ENCODE measurements around the gene LRRC66.

Gene LRRC66

DNA sequence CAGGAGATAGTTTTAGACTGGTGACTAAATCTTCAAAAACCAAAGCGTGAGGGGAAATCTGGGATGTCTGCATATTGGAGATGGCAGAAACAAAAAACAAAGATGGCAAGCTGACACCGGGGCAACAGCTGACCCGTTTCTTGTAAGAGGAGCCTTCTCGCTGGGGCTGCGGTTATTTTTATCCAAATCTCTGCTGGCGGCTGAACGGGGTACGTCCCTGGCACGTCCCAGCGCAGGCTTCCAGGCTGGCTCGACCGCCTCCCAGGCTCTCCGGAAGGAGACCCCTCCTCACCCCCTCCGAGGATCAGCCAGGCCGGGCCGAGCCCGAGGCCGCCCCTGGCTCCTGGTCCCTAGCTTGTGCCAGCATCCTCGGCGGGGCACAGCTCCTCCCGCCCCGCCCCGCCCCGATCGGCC is 17.5 kb upstream of the LRRC66 start:
- peak overlapping the region; percentile 74 for H3K4me3 ChIP-seq (ENCODE audit: low read depth, low read length)
- DNase-seq (ENCODE audit: low read depth) = no peak
- TF ChIP-seq, protein P1, sequence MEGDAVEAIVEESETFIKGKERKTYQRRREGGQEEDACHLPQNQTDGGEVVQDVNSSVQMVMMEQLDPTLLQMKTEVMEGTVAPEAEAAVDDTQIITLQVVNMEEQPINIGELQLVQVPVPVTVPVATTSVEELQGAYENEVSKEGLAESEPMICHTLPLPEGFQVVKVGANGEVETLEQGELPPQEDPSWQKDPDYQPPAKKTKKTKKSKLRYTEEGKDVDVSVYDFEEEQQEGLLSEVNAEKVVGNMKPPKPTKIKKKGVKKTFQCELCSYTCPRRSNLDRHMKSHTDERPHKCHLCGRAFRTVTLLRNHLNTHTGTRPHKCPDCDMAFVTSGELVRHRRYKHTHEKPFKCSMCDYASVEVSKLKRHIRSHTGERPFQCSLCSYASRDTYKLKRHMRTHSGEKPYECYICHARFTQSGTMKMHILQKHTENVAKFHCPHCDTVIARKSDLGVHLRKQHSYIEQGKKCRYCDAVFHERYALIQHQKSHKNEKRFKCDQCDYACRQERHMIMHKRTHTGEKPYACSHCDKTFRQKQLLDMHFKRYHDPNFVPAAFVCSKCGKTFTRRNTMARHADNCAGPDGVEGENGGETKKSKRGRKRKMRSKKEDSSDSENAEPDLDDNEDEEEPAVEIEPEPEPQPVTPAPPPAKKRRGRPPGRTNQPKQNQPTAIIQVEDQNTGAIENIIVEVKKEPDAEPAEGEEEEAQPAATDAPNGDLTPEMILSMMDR (IDR thresholded peaks at IDR 0.05; ENCODE audit: low read depth, low read length, missing control alignments) = no peak
- in situ Hi-C loops (cut with HindIII; ENCODE audit: low sequenced_read_pairs) = no loop called here

DNA sequence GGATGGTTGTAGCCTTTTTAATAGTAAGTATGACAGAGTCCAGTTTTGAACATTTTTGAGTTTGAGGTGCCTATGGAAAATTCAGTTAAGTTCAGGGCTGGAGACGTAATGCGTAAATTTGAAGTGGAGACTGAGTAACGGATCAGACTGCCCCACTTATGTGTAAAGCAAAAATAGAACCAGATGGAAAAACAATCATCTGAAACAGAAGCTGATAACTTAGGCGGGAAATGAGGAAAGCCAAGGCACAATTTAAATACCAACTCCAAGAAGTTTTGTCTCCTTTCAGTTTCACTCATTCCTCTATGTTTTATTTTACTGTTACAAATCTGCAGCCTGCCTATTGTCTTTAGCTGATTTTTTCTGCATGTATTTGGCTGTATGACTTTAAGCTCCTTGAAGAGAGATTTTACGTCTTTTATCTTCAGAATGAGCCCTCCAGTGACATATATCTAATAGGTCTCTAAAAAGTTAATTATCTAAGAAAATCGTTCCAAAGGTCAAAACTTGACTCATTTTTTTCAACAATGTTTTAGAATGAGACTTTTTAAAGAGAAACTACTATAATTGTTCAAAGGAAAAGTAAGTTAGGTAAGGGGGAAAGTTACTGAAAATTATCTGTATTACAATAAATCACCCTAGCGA is 16.8 kb upstream of the LRRC66 start:
- in situ Hi-C loops (cut with HindIII; ENCODE audit: low sequenced_read_pairs) = no loop called here
- TF ChIP-seq, protein P1 (IDR thresholded peaks at IDR 0.05; ENCODE audit: low read depth, low read length, missing control alignments) = no peak
- no peak for DNase-seq (ENCODE audit: low read depth)
- peak overlapping the region; percentile 74 for H3K4me3 ChIP-seq (ENCODE audit: low read depth, low read length)

DNA sequence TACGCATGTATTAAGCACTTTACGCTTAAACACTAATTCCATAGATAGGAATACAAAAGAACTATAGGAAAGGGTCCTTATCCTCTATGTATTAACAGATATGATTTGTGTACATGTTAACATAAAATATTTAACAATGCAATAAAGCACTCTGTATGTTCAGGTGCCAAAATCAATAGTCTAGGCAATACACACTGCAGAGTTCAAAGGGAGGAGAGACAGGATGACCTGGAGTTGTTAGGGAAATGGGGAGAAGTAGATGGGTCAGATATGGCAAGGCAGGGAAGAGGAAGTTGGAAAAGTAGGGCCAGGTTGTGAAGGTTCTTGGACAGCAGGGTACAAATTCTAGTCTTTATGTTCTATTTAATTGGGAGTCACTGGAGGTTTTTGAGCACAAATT is 15.0 kb upstream of the LRRC66 start:
- in situ Hi-C loops (cut with HindIII; ENCODE audit: low sequenced_read_pairs) = no loop called here
- TF ChIP-seq, protein P1 (IDR thresholded peaks at IDR 0.05; ENCODE audit: low read depth, low read length, missing control alignments) = no peak
- no peak for DNase-seq (ENCODE audit: low read depth)
- H3K4me3 ChIP-seq (ENCODE audit: low read depth, low read length) = no peak overlapping the region

DNA sequence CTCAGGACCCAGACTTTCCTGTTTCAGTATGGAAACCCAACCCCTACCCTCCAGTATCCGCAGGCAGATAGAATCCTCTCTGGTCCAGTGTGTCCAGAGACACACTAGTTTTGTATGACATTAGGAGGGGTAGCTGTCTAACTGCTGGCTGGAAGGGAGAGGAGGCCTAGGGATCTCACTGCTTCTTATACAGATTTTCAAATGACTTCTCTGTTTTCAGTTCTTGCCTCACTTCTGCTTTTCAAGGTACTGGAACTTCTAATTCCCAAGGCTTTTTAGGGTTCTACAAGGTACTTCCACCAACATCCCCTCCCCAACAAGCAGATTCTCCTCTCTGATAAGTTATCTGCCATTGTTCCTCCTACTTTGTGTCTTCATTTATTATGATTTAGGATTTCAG is 11.8 kb upstream of the LRRC66 start:
- in situ Hi-C loops (cut with HindIII; ENCODE audit: low sequenced_read_pairs) = no loop called here
- H3K4me3 ChIP-seq (ENCODE audit: low read depth, low read length) = no peak overlapping the region
- no peak for DNase-seq (ENCODE audit: low read depth)
- TF ChIP-seq, protein P1 (IDR thresholded peaks at IDR 0.05; ENCODE audit: low read depth, low read length, missing control alignments) = no peak

DNA sequence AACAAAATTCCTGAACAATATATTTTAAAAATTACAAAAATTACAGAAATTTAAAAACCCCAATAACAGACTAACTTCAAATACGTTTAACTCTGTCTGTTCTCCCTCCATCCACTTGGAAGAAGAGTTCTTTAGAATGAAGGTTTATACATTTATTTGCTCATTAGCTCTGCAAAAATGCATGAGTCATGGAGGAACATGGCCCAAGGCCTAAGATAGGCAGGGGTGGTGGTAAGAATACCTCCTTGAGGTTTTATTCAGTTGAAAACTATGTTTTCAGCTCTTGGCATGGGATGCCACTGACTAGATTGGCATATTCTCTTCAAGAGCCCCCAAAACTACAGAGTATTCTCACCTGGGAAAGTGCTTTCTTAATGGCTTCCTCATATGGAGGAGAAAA is 8.8 kb upstream of the LRRC66 start:
- TF ChIP-seq, protein P1 (IDR thresholded peaks at IDR 0.05; ENCODE audit: low read depth, low read length, missing control alignments) = no peak
- H3K4me3 ChIP-seq (ENCODE audit: low read depth, low read length) = no peak overlapping the region
- in situ Hi-C loops (cut with HindIII; ENCODE audit: low sequenced_read_pairs) = no loop called here
- DNase-seq (ENCODE audit: low read depth) = peak; percentile 62

DNA sequence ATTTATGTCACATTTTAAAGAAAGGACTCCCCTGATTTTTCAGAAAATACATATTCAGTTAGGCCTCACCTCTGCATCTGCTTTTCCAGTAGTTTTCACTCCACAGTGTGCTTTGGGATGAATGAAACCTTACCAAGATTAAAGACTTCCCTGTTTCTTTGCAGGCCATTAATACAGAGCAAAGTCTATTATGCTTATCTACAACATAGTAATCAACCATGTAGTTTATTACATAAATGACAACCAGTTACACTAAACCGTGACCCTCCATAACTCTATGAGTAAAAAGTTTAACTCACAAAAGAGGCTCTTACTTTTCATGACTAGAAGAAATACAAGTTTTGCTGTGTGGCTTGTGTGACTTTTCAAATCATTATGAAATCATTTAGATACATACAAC is 2.3 kb downstream of the LRRC66 start:
- in situ Hi-C loops (cut with HindIII; ENCODE audit: low sequenced_read_pairs) = no loop called here
- DNase-seq (ENCODE audit: low read depth) = no peak
- TF ChIP-seq, protein P1 (IDR thresholded peaks at IDR 0.05; ENCODE audit: low read depth, low read length, missing control alignments) = no peak
- no peak overlapping the region for H3K4me3 ChIP-seq (ENCODE audit: low read depth, low read length)

All from astrocyte of the cerebellum (primary cell).